Measurements from ENCODE around the gene EPB41L4A.

Gene EPB41L4A

DNA sequence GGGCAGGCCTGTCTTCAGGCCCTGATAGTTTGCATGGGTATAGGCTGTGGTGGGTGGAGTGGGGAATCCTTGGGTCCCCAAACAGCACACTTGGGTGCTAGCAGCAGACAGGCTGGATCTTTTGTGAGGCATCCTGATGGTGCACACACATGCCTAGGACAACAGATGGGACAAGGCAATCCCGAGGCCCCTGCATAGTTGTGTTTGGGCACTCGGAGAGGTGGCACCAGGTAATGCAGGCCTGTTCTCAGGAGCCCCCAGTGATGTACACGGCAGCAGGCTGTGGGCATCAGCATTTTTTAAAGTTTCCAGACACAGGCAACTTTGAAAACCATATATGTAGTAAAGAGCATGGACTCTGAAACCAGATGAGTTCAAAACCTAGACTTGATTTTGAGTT is 65.4 kb downstream of the EPB41L4A start:
- no peak for FAIRE-seq

GRCh38 chr5:112351225-112351624 is 67.9 kb downstream of the EPB41L4A start:
- FAIRE-seq = no peak

DNA sequence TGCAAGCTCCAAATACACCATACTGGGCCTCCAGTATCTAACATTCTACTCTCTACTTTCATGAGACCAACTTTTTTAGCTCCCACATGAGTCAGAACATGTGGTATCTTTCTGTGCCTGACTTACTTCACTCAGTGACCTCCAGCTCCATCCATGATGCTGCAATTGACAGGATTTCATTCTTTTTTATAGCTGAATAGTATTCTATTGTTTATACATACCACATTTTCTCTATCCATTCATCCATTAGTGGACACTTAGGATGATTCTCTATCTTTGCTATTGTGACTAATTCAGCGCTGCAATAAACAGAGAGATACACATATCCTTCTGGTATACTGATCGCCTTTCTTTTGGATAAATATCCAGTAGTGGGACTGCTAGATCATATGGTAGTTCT is 68.5 kb downstream of the EPB41L4A start:
- FAIRE-seq = no peak

DNA sequence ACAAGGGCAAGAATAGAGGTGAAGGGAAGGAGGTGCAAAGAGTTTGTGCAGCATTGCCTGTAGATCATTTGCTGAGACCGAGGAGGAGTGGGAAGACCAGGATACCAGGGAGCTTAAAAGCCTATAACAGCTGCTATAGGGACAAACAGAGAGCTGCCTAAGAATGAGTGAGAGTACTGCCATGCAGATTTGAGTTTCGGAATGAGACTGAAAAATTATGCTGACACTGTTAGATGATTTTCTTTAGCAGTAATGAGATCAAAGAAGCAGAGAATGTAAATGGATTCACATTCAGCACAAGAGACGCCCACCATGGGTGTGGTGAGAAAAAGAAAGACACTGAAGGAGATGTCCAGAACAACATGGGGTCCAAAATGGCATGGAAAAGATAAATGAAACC is 69.7 kb downstream of the EPB41L4A start:
- no peak for FAIRE-seq

DNA sequence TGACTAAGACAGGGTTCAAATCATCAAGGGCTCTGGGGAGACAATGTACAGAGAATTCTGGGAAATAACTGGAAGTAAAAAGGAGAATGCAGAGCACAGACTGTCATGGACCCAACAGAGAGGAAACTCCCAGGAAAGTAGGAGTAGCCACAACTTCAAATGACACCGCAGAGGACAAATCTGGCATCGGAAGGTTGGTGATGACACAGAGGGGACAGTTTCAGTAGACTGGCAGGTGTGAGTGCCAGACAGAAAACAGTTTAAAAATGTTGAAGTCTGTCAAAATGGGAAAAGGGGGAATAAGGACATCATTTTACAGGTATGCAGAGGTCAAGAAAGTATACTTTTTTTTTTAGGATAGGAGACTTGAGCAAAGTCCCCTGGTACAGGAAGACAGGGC is 70.2 kb downstream of the EPB41L4A start:
- FAIRE-seq = no peak

DNA sequence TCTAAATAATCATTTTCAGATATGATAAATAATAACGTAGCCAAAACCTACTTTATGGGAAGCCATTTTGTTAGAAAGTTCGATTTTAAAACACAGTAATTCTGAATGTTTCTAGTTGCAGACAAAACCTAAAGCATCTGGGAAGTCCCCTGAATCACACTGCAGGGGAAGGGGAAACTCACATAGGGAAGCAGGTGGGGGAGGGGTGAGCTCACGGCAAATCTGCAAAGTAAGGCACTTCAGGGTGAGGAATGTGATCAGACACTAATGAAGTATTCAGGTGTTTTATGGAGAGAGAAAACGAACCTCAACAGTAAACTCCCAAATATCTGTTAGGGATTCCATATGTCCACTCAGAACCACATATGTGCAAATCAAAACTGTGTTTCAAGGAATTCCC is 70.7 kb downstream of the EPB41L4A start:
- FAIRE-seq = no peak

DNA sequence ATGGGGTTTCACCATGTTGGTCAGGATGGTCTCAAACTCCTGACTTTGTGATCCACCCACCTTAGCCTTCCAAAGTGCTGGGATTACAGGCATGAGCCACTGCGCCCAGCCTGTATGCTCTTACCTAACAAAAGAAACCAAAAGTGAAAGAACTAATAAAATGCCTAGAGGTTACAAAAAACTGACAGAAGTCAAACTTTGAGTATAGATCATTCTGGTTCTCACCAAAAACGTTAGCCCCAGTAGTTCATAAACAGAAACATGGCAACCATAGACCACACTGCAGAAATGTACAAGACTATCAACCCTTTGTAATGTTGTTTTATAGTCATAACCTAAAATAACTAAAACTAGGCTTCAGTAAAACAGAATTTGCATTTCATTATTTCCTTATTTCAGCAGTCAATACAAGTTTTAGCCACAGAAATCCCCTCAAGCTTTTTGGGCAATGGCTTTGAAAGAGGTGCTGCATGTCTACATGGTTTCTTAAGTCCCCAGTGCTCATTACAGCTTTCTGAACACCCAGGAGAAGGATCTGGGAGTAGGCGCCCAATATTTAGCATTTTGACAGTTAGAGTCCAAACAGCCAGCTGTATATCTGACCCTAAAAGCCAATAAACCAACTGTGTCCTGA is 72.5 kb downstream of the EPB41L4A start:
- no peak for FAIRE-seq

DNA sequence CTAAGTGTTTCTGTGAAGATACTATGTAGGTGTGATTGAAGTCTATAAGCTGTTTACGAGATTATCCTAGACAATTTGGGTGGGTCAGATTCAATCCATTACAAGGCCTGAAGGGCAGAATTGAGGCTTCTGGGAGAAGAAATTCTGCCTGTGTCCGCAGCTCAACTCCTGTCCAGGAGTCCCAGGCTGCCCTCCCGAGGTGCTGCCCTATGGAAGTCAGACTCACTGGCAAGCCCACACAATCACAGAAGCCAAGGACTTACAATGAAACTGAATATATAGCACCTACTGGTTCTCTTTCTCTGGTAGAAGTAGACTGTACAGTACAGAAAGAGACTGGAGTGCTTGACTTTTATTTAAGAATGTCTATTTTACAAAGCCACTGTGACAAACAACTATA is 74.5 kb downstream of the EPB41L4A start:
- FAIRE-seq = no peak

- FAIRE-seq = no peak
These were observed 76.7 kb downstream of the EPB41L4A start for GRCh38 chr5:112342389-112342788.

GRCh38 chr5:112339761-112340160 is 79.3 kb downstream of the EPB41L4A start:
- no peak for FAIRE-seq

- no peak for FAIRE-seq
These were observed 80.3 kb downstream of the EPB41L4A start for GRCh38 chr5:112338681-112339337.

DNA sequence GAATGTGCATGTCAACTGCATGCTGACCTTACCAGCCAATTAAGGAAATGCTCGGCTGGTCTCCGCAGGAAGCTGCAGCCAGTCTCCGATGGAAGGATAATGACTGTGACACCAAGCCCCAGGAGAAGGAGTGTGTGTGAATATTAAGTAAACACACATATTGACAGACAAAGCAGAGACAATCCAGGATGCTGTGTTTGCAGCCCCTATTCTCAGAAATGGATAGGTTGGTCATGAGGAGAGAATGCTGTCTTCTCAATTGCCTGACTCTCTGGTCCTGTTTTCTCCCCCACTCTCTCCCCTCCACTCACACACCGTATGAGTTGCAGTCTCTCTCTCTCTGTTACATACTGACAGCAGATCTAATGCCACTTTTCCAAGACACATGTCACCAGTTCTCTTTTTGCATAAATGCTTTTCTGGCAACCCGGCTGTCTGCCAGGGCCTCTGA is 85.7 kb downstream of the EPB41L4A start:
- FAIRE-seq = no peak

DNA sequence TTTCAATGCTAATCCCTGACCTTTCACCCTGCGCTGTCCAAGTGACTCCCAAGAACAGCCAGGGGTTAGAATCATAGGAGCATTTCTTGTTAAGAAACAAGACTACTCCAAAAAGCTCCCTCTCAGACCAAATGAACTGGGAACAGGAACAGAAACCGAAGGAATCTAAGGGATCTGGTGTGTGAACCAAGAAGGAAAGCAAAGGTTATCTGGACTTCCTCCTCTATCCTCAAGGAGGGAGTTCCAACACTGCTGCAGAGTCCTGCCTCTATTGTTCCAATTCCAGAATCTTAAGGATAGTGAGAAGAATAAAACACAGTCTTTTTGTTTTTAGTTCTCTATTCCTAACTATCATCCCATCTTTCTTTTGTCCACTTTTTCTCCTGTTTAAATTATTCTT is 87.2 kb downstream of the EPB41L4A start:
- no peak for FAIRE-seq

DNA sequence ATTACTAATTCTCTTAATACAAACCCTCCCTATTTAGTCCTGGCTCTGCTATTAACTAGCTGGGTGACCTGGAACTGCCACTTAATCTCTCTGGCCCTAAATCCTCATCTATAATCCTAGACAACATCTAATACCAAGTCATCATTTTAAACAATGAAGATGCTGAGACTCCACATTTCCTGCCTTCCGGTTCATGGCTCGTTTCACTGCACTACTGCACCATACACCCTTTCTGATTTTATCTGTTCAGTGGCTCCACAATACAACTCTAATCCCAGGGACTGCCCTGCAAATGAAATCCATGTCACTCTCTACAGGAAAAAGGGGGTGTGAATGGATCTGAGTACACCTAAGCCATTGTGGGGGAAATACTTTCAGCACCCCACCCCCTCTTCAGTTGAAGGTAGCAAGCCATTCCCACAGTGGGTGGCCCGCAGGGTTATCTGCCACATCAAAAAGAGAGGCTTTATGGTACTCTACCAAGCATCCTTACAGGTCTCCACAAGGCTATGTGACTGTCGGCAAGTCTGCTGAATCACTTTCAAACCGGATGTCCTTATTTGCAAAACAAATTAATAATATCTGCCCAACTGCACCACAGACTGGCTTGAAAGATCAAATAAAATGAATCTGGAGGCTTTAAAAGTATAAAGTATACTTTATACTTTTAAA is 89.5 kb downstream of the EPB41L4A start:
- FAIRE-seq = no peak

- FAIRE-seq = no peak
These were observed 95.9 kb downstream of the EPB41L4A start for GRCh38 chr5:112323166-112323565.

- FAIRE-seq = no peak
These were observed 98.7 kb downstream of the EPB41L4A start for GRCh38 chr5:112320408-112320807.

DNA sequence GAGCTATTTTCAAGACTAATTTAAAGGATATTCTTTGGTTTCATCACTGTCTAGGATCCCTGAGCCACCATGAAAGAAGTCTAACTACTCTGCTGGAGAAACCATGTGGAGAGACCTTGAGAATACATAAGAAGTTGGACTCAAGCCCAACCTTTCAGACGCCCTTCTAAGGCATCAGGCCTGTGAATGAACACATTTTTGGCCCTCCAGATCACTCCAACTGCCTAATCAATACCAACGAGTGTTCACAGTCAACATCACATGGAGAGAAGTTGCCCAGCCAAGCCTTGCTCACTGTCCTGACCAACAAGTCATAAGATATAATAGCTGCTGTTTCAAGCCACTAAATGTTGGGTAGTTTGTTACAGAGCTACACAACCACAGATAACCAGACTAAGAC is 100.7 kb downstream of the EPB41L4A start:
- FAIRE-seq = no peak

- no peak for FAIRE-seq
These were observed 101.2 kb downstream of the EPB41L4A start for GRCh38 chr5:112317866-112318265.

DNA sequence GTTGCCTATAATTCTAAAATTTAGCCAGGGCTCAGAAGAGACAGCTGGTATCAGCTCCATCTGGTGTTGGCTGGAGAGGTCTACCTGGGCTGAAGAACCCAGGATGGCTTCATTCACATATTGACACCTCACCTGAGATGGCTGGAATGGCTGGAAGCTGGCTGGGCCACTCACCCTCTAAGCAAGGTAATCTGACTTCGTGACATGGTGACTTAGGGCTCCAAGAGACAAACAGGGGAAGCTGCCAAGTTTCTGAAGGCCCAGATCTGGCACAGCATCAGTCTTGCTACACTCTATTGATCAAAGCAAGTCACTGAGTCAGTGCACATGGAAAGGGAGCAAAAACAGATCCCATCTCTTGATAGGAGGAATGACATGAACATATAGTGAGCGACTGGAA is 102.3 kb downstream of the EPB41L4A start:
- no peak for FAIRE-seq

GRCh38 chr5:112316006-112316405 is 103.1 kb downstream of the EPB41L4A start:
- FAIRE-seq = no peak

GRCh38 chr5:112312295-112313275 is 106.5 kb downstream of the EPB41L4A start:
- FAIRE-seq = no peak

DNA sequence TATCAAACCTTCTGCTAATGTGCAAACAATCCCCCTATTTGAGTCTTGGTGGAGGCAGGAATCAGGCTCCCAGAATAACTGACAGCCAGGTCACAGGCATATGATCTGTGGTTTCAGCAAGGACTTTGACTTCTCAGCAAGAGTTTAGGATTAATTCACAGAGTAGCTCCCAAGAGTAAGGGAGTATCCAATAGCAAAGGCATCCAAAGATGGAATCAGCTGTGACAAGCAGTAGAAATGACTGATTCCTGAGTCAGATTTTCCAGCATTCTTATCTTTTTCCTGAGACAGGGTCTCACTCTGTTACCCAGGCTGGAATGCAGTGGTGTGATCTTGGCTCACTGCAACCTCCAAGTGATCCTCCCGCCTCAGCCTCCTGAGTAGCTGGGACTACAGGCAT is 108.3 kb downstream of the EPB41L4A start:
- FAIRE-seq = no peak

GRCh38 chr5:112308608-112309007 is 110.5 kb downstream of the EPB41L4A start:
- FAIRE-seq = no peak
